OCI-LY7 (cell line): ENCODE results near the gene PHGDH. TPM values are rescaled to one million over a fixed set of nuclear protein-coding genes. Genes with fewer than 3 reads are reported as not detected.

ENCODE experiments used
- BruUV-seq: library from RNA; stranded (reverse); fragments of 400-500 nt; replicated peaks from 2 replicates; lab custom pipeline; 2021; lab: Mats Ljungman, UMichigan
- CTCF ChIA-PET: fragments of 300-600 bp; sonication (Branson Sonifier 250); formaldehyde crosslinking; loops from one replicate; lab custom pipeline; 2022; ENCODE audit warnings: antibody characterized with exemption; ENCODE audit not compliant: unreplicated experiment; lab: Charles Lee
- POLR2A ChIA-PET: fragments of 300-600 bp; sonication (Branson Sonifier 250); formaldehyde crosslinking; loops from one replicate; lab custom pipeline; 2022; ENCODE audit warnings: antibody characterized with exemption; lab: Charles Lee
- DNase-seq: peaks from one replicate; pipeline ENCODE4 v3.0.0-alpha.2; 2015; ENCODE audit warnings: low spot score
- H2AFZ ChIP-seq: fragments of 200-600 bp; sonication (generic), shearing (Covaris generic); 2 replicates; pipeline ENCODE4 v1.6.1; 2014; ENCODE audit warnings: mild to moderate bottlenecking, antibody characterized with exemption, low read length, moderate library complexity
- H3K27ac ChIP-seq: fragments of 200-600 bp; sonication (generic); 2 replicates; pipeline ENCODE4 v1.5.1; 2014; ENCODE audit warnings: mixed run types, low read depth, mild to moderate bottlenecking, moderate library complexity, low read length, inconsistent platforms; ENCODE audit not compliant: poor library complexity, severe bottlenecking
- H3K36me3 ChIP-seq: fragments of 200-600 bp; sonication (generic); 2 replicates; pipeline ENCODE4 v1.6.1; 2014; ENCODE audit warnings: mild to moderate bottlenecking, antibody characterized with exemption, low read length, moderate library complexity, mixed read lengths; ENCODE audit not compliant: insufficient read depth
- H3K4me1 ChIP-seq: fragments of 200-600 bp; sonication (generic); 2 replicates; pipeline ENCODE4 v1.5.1; 2014; ENCODE audit warnings: mild to moderate bottlenecking, low read length; ENCODE audit not compliant: insufficient read depth, poor library complexity, severe bottlenecking
- H3K4me2 ChIP-seq: fragments of 200-600 bp; sonication (generic); 2 replicates; pipeline ENCODE4 v1.6.1; 2014; ENCODE audit warnings: mild to moderate bottlenecking, low read length
- H3K4me3 ChIP-seq: fragments of 200-600 bp; sonication (generic); 2 replicates; pipeline ENCODE4 v1.5.1; 2014; ENCODE audit warnings: mild to moderate bottlenecking, low read depth, low read length; ENCODE audit not compliant: poor library complexity, severe bottlenecking
- H3K79me2 ChIP-seq: fragments of 200-600 bp; sonication (generic); 2 replicates; pipeline ENCODE4 v1.6.1; 2016; ENCODE audit warnings: low read depth, mild to moderate bottlenecking, low read length, moderate library complexity, mixed read lengths; ENCODE audit not compliant: insufficient read depth
- H3K9me2 ChIP-seq: fragments of 200-600 bp; sonication (generic); 2 replicates; pipeline ENCODE4 v1.6.1; 2016; ENCODE audit warnings: mild to moderate bottlenecking, low read length, mixed read lengths; ENCODE audit not compliant: insufficient read depth
- H3K9me3 ChIP-seq: fragments of 200-600 bp; sonication (generic); 2 replicates; pipeline ENCODE4 v1.6.1; 2014; ENCODE audit warnings: mild to moderate bottlenecking, mixed run types, low read length, mixed read lengths
- H4K20me1 ChIP-seq: fragments of 200-600 bp; sonication (generic); 2 replicates; pipeline ENCODE4 v1.6.1; 2014; ENCODE audit warnings: mild to moderate bottlenecking, antibody characterized with exemption, low read length, moderate library complexity, mixed read lengths; ENCODE audit not compliant: insufficient read depth
- EZH2phosphoT487 ChIP-seq: fragments of 200-600 bp; sonication (generic); IDR thresholded peaks from 2 replicates; pipeline ENCODE4 v1.6.1; 2018; ENCODE audit warnings: low read depth, borderline replicate concordance, mild to moderate bottlenecking, mixed run types, antibody characterized with exemption, low read length, moderate library complexity, mixed read lengths
- intact Hi-C: fragments of 100-400 bp; cut with micrococcal nuclease; formaldehyde crosslinking; loops from one replicate; pipeline ENCODE4 v1.10.0; 2022; ENCODE audit not compliant: unreplicated experiment
- total RNA-seq, 2 experiments: library from RNA; depleted of rRNA in 1 of 2; stranded (reverse); fragments of >200 nt in 1 of 2; shearing (Covaris generic) in 1 of 2; gene quantifications; 2 replicates each; pipeline ENCODE4 v1.2.3, GENCODE V29; 2014 to 2022
- TF ChIP-seq, protein P1 (sequence below): fragments of 200-600 bp; sonication (generic); conservative IDR thresholded peaks from 2 replicates; pipeline ENCODE4 v1.5.1; 2014; ENCODE audit warnings: mild to moderate bottlenecking, antibody characterized with exemption, low read length, moderate library complexity, mixed read lengths

The PHGDH gene
- total RNA-seq, 2 experiments from 2014 or later, result 287 to 451 TPM

- Histone ChIP-seq H3K9me2 (no peaks in the 10 kb centered on the region), H4K20me1 (peaks cover 7% of the 10 kb centered on the region; the same call in 1 of the 2 replicates), H3K9me3 (no peaks in the 10 kb centered on the region), H3K4me1 (no peaks in the 10 kb centered on the region), H3K36me3 (peaks cover 82% of the 10 kb centered on the region), H3K4me3 (no peak overlapping the region), H2AFZ (no peak overlapping the region), H3K4me2 (no peak overlapping the region), H3K27ac (no peak overlapping the region), H3K79me2 (peaks cover 40% of the 10 kb centered on the region)
- ChIA-PET POLR2A (no interaction called here), CTCF (no interaction called here)
- no peak for TF ChIP-seq EZH2phosphoT487
- TF ChIP-seq, protein P1, sequence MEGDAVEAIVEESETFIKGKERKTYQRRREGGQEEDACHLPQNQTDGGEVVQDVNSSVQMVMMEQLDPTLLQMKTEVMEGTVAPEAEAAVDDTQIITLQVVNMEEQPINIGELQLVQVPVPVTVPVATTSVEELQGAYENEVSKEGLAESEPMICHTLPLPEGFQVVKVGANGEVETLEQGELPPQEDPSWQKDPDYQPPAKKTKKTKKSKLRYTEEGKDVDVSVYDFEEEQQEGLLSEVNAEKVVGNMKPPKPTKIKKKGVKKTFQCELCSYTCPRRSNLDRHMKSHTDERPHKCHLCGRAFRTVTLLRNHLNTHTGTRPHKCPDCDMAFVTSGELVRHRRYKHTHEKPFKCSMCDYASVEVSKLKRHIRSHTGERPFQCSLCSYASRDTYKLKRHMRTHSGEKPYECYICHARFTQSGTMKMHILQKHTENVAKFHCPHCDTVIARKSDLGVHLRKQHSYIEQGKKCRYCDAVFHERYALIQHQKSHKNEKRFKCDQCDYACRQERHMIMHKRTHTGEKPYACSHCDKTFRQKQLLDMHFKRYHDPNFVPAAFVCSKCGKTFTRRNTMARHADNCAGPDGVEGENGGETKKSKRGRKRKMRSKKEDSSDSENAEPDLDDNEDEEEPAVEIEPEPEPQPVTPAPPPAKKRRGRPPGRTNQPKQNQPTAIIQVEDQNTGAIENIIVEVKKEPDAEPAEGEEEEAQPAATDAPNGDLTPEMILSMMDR, result no peak
- DNase-seq, result no peak
- BruUV-seq, result no TSS peak
- intact Hi-C loops, result no loop called here
Observed at GRCh38 chr1:119721896-119722295, 10.2 kb downstream of the PHGDH start.

GRCh38 chr1:119724611-119725218 lies 13.0 kb downstream of the PHGDH start:
- ChIA-PET CTCF (no interaction called here), POLR2A (interaction anchor here (0.6 to 1.1 kb wide), 3 partner anchors 10 to 61 kb away, joined by 3 to 6 read pairs (median 3); partner anchors contain the start of gene PHGDH)
- no peaks in the 10 kb centered on the region for H3K9me3 ChIP-seq
- peaks cover 99% of the 10 kb centered on the region for H3K36me3 ChIP-seq
- no peak overlapping the region for H2AFZ ChIP-seq
- H3K4me3 ChIP-seq, result no peak overlapping the region
- H3K79me2 ChIP-seq, result peaks cover 12% of the 10 kb centered on the region; the same call in 1 of the 2 replicates
- no peak overlapping the region for H3K4me2 ChIP-seq
- intact Hi-C loops, result no loop called here
- no peak for TF ChIP-seq EZH2phosphoT487
- TF ChIP-seq, protein P1, result no peak
- DNase-seq, result no peak
- no peaks in the 10 kb centered on the region for H3K9me2 ChIP-seq
- no peak overlapping the region for H3K27ac ChIP-seq
- no peaks in the 10 kb centered on the region for H4K20me1 ChIP-seq
- no peaks in the 10 kb centered on the region for H3K4me1 ChIP-seq
- BruUV-seq, result TSS peak; percentile 3

DNA sequence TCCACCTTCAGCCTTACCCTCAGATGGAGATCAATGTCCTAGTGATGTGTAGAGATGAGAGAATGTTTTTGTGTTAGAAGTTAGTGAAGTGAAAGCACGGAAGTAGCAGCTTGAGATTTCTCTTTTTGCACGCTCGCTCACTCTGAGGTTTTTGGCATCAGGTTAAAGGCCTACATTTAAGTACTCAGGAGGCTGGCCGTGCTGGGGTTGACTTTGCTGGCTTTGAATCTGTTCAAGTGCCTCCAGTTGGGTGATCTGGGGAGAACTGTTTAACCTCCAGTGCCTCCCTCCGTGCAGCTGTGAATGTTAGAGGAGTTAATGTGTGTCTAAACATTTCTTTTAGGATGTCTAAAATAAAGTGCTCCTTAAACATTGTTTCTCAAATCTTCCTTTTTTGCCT lies 13.9 kb downstream of the PHGDH start:
- Histone ChIP-seq H3K9me3 (no peaks in the 10 kb centered on the region), H3K36me3 (peaks cover 99% of the 10 kb centered on the region), H3K27ac (no peak overlapping the region), H3K4me1 (no peaks in the 10 kb centered on the region), H3K79me2 (peaks cover 3% of the 10 kb centered on the region; the same call in 1 of the 2 replicates), H3K4me2 (no peak overlapping the region), H3K4me3 (no peak overlapping the region), H3K9me2 (no peaks in the 10 kb centered on the region), H2AFZ (no peak overlapping the region), H4K20me1 (no peaks in the 10 kb centered on the region; the same call in 1 of the 2 replicates)
- TF ChIP-seq, protein P1, result no peak
- intact Hi-C loops, result no loop called here
- ChIA-PET POLR2A (no interaction called here), CTCF (no interaction called here)
- BruUV-seq, result no TSS peak
- DNase-seq, result no peak
